ENCODE measurements around the gene NEUROD2.

Gene NEUROD2

DNA sequence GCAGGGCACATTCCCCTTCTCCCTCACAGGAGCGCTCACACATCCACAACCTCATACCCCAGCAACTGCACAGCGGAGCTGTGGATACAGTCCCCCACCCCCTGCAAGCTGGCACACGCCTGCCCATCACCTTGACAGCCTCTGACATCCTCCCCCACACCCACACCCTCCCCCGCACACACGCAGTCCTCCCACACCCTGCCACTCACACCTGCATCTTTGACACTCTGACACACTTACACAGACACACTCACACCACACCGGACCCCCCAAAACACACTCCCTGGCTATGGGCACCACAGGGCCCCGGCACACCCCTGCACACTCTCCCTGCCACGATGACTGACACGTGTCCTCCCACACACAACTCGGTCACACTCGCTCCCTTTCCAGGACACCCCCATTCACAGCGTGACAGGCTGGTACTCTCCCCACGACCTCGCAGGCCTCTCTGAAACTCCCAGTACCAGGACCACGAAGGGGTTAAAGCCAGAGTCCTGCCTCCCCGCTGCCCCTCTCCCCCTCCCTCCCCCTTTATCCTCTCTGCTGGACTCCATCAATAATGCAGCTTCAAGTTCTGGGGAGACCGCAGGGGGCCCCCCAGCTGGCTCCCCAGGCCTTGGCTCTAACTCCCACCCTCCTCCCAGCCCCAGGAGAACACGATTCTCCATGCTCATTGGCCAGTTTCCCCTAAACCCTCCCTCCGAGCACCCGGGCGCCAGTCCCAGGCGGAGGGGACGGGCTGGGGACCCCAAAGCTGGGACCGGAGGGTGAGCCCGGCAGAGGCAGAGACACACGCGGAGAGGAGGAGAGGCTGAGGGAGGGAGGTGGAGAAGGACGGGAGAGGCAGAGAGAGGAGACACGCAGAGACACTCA is 18.7 kb upstream of the NEUROD2 start, which contains the start of gene PPP1R1B:
PPP1R1B (plus strand) TSS at position 782 of the 876 bp plus-strand sequence. CDS start 441 bp downstream, outside the sequence.
- Histone ChIP-seq H3K27ac (ENCODE audit: low read length) (peak within 1 kb of the TSS; percentile 82), H3K27me3 (ENCODE audit: low read depth, low read length) (peaks cover 27% of the 10 kb centered on the region)

DNA sequence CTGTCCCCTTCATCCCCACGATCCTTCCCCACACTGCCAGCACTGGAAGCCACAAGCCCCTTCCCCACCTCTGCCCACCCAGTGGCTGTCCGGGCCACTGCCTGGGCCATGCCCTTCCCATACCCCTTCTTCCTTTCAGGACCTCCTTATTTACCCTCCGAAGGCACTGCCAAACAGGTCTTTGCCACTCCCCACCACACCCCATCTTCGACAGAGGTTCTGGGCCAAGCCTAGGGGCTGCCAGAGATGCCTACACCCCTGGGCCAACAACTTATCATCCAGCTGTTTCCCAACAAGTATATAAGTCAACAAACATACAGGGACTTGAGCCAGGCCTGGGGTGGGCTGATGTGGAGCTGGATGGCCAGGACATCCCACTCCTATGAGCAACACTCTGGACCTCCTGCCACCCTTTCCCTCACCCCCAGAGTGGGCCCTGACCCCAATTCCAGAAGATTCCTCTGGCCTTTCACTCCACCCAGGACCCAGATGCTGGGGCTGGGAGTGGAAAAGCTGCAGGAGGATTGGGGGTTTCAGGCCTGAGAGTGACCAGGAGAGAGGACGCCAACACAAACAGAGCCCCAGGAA is 17.6 kb upstream of the NEUROD2 start:
- Histone ChIP-seq H3K36me3 (ENCODE audit: control insufficient read depth in 1 of 2, insufficient read depth in 2 of 2, low read length in 2 of 2) (no peaks in the 10 kb centered on the region), H3K4me3 (ENCODE audit: low read depth in 1 of 2, low read length in 2 of 2) (no peak overlapping the region), H3K27me3 (ENCODE audit: low read depth, low read length) (peaks cover 27% of the 10 kb centered on the region), H3K4me1 (ENCODE audit: control insufficient read depth in 1 of 2, insufficient read depth in 2 of 2, low read length in 2 of 2) (peaks cover 5 to 14% of the 10 kb centered on the region in 2 donors), H3K9me3 (ENCODE audit: control insufficient read depth in 1 of 2, low read length in 2 of 2) (no peaks in the 10 kb centered on the region), H3K27ac (ENCODE audit: low read length) (no peak overlapping the region)

More for the DNA sequence above, 18.7 kb upstream of the NEUROD2 start, which contains the start of gene PPP1R1B:
- Histone ChIP-seq H3K9me3 (ENCODE audit: control insufficient read depth in 1 of 2, low read length in 2 of 2) (no peaks in the 10 kb centered on the region), H3K4me1 (ENCODE audit: control insufficient read depth in 1 of 2, insufficient read depth in 2 of 2, low read length in 2 of 2) (peaks cover 5 to 14% of the 10 kb centered on the region in 2 donors), H3K36me3 (ENCODE audit: control insufficient read depth in 1 of 2, insufficient read depth in 2 of 2, low read length in 2 of 2) (no peaks in the 10 kb centered on the region), H3K4me3 (ENCODE audit: low read depth in 1 of 2, low read length in 2 of 2) (peak within 1 kb of the TSS; percentile 46 to 49)

GRCh38 chr17:39624313-39624712 is 16.6 kb upstream of the NEUROD2 start:
- Histone ChIP-seq H3K27me3 (ENCODE audit: low read depth, low read length) (peaks cover 27% of the 10 kb centered on the region), H3K4me3 (ENCODE audit: low read depth in 1 of 2, low read length in 2 of 2) (no peak overlapping the region), H3K9me3 (ENCODE audit: control insufficient read depth in 1 of 2, low read length in 2 of 2) (no peaks in the 10 kb centered on the region), H3K36me3 (ENCODE audit: control insufficient read depth in 1 of 2, insufficient read depth in 2 of 2, low read length in 2 of 2) (no peaks in the 10 kb centered on the region), H3K4me1 (ENCODE audit: control insufficient read depth in 1 of 2, insufficient read depth in 2 of 2, low read length in 2 of 2) (peaks cover 5 to 14% of the 10 kb centered on the region in 2 donors), H3K27ac (ENCODE audit: low read length) (no peak overlapping the region)

DNA sequence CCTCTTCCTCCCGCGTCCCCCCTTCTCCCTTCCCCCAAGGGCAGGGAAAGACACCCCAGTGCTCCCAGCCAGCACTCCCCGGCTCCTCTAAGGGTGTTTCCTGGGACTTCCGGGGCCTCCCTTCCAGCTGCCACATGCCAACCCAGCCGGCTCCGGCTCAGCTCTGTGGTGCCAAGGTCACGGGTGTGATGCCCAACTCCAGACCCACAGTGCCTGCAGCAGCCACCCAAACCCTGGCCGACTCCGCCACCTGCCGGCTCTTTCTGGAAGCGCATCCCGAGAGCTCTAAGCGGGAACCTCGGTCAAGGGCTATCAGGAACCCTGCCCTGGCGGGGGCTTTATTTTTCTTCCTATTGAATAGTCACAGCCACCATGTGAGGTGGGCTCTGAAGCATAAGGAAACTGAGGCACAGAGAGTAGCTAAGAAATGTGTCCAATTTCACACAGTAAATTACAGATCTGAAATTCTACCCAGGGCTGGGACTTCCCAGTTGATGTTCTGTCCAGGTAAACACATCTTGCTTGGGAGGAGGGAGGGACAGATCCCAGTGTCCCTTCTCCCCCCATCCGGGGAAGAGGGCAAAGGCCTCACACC is 15.7 kb upstream of the NEUROD2 start:
- Histone ChIP-seq H3K4me1 (ENCODE audit: control insufficient read depth in 1 of 2, insufficient read depth in 2 of 2, low read length in 2 of 2) (peaks cover 5 to 19% of the 10 kb centered on the region in 2 donors), H3K27me3 (ENCODE audit: low read depth, low read length) (peaks cover 27% of the 10 kb centered on the region), H3K27ac (ENCODE audit: low read length) (no peak overlapping the region), H3K9me3 (ENCODE audit: control insufficient read depth in 1 of 2, low read length in 2 of 2) (no peaks in the 10 kb centered on the region), H3K36me3 (ENCODE audit: control insufficient read depth in 1 of 2, insufficient read depth in 2 of 2, low read length in 2 of 2) (no peaks in the 10 kb centered on the region), H3K4me3 (ENCODE audit: low read depth in 1 of 2, low read length in 2 of 2) (no peak overlapping the region)

DNA sequence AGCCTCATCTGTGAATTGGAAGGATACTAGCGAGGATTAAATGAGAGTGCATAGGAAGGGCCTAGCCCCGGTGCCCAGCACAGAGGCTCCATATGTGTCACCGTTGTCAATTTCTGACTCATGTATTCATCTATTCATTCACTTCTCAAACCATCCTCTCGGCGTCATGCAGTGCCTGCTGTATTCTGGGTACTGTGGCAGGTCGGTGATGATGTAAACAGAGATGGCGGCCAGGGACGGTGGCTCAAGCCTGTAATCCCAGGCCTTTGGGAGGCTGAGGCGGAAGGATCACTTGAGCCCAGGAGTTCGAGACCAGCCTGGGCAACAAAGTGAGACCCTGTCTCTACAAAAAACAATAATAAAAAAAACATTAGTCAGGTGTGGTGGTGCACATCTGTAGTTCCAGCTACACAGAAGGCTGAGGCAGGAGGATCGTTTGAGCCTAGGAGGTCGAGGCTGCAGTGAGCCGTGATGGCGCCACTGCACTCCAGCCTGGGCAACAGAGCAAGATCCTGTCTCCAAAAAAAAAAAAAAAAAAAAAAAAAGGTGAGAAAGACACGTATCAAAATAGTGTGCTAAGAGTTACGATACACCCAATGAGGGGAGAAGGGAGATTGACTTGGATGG is 14.8 kb upstream of the NEUROD2 start:
- H3K4me3 ChIP-seq (ENCODE audit: low read depth in 1 of 2, low read length in 2 of 2): peak overlapping the region in 1 of 2 donors; percentile 37

GRCh38 chr17:39621523-39622379 is 14.0 kb upstream of the NEUROD2 start:
- H3K4me1 ChIP-seq (ENCODE audit: control insufficient read depth in 1 of 2, insufficient read depth in 2 of 2, low read length in 2 of 2): peaks cover 5 to 17% of the 10 kb centered on the region in 2 donors
- H3K27me3 ChIP-seq (ENCODE audit: low read depth, low read length): peaks cover 19% of the 10 kb centered on the region
- H3K36me3 ChIP-seq (ENCODE audit: control insufficient read depth in 1 of 2, insufficient read depth in 2 of 2, low read length in 2 of 2): no peaks in the 10 kb centered on the region
- H3K9me3 ChIP-seq (ENCODE audit: control insufficient read depth in 1 of 2, low read length in 2 of 2): no peaks in the 10 kb centered on the region
- H3K4me3 ChIP-seq (ENCODE audit: low read depth in 1 of 2, low read length in 2 of 2): peak overlapping the region in 1 of 2 donors; percentile 37
- no peak overlapping the region for H3K27ac ChIP-seq (ENCODE audit: low read length)

More for the DNA sequence above, 14.8 kb upstream of the NEUROD2 start:
- Histone ChIP-seq H3K4me1 (ENCODE audit: control insufficient read depth in 1 of 2, insufficient read depth in 2 of 2, low read length in 2 of 2) (peaks cover 5 to 21% of the 10 kb centered on the region in 2 donors), H3K9me3 (ENCODE audit: control insufficient read depth in 1 of 2, low read length in 2 of 2) (no peaks in the 10 kb centered on the region), H3K27ac (ENCODE audit: low read length) (no peak overlapping the region), H3K27me3 (ENCODE audit: low read depth, low read length) (peaks cover 22% of the 10 kb centered on the region), H3K36me3 (ENCODE audit: control insufficient read depth in 1 of 2, insufficient read depth in 2 of 2, low read length in 2 of 2) (no peaks in the 10 kb centered on the region)

DNA sequence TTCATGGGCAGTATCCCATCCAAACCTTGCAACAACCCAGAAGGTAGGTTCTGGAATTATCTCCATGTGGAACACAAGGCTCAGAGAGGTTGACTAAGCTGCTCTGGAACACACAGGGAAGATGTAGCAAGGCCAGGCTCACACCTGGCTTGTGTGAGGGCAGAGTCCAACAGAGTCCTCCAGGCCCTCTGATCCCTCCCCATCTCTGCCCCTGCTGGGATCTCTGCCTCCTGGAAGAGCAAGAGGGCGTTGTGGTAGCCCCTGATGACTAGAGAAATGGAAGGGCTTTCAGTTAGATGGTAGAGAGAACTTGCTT is 12.0 kb upstream of the NEUROD2 start:
- Histone ChIP-seq H3K27me3 (ENCODE audit: low read depth, low read length) (peaks cover under 1% of the 10 kb centered on the region), H3K4me1 (ENCODE audit: control insufficient read depth in 1 of 2, insufficient read depth in 2 of 2, low read length in 2 of 2) (peaks cover 5 to 11% of the 10 kb centered on the region in 2 donors), H3K4me3 (ENCODE audit: low read depth in 1 of 2, low read length in 2 of 2) (no peak overlapping the region), H3K9me3 (ENCODE audit: control insufficient read depth in 1 of 2, low read length in 2 of 2) (no peaks in the 10 kb centered on the region), H3K36me3 (ENCODE audit: control insufficient read depth in 1 of 2, insufficient read depth in 2 of 2, low read length in 2 of 2) (no peaks in the 10 kb centered on the region), H3K27ac (ENCODE audit: low read length) (no peak overlapping the region)

GRCh38 chr17:39618956-39619785 is 11.5 kb upstream of the NEUROD2 start:
- Histone ChIP-seq H3K4me3 (ENCODE audit: low read depth in 1 of 2, low read length in 2 of 2) (peak overlapping the region in 1 of 2 donors; percentile 67), H3K27ac (ENCODE audit: low read length) (no peak overlapping the region), H3K36me3 (ENCODE audit: control insufficient read depth in 1 of 2, insufficient read depth in 2 of 2, low read length in 2 of 2) (no peaks in the 10 kb centered on the region), H3K27me3 (ENCODE audit: low read depth, low read length) (no peaks in the 10 kb centered on the region), H3K4me1 (ENCODE audit: control insufficient read depth in 1 of 2, insufficient read depth in 2 of 2, low read length in 2 of 2) (peaks cover 5 to 11% of the 10 kb centered on the region in 2 donors), H3K9me3 (ENCODE audit: control insufficient read depth in 1 of 2, low read length in 2 of 2) (no peaks in the 10 kb centered on the region)

GRCh38 chr17:39618246-39618913 is 10.7 kb upstream of the NEUROD2 start:
- H3K4me1 ChIP-seq (ENCODE audit: control insufficient read depth in 1 of 2, insufficient read depth in 2 of 2, low read length in 2 of 2): peaks cover 5 to 11% of the 10 kb centered on the region in 2 donors
- H3K4me3 ChIP-seq (ENCODE audit: low read depth in 1 of 2, low read length in 2 of 2): peak overlapping the region; percentile 59 to 67
- no peaks in the 10 kb centered on the region for H3K27me3 ChIP-seq (ENCODE audit: low read depth, low read length)
- H3K9me3 ChIP-seq (ENCODE audit: control insufficient read depth in 1 of 2, low read length in 2 of 2): no peaks in the 10 kb centered on the region
- no peak overlapping the region for H3K27ac ChIP-seq (ENCODE audit: low read length)
- no peaks in the 10 kb centered on the region for H3K36me3 ChIP-seq (ENCODE audit: control insufficient read depth in 1 of 2, insufficient read depth in 2 of 2, low read length in 2 of 2)

Measured in muscle layer of duodenum (tissue), 2 donors.